HEK293 (cell line): ENCODE data around the gene TAF11.
"Not testable (repeated sequence)": the region's sequence is repeated elsewhere in the genome, so short reads cannot be mapped to it uniquely, and the experiment has no call there.

Experiments
- CTCF ChIA-PET: fragments of 350-600 bp; formaldehyde crosslinking; extraction: SDS; loops from one replicate; lab custom pipeline; 2021; ENCODE audit warnings: antibody characterized with exemption; lab: Yijun Ruan, JAX
- POLR2A ChIA-PET: fragments of 300-600 bp; formaldehyde crosslinking; extraction: SDS; loops from one replicate; lab custom pipeline; 2020; ENCODE audit warnings: antibody characterized with exemption, inconsistent platforms; lab: Yijun Ruan, JAX
- H3K27ac ChIP-seq: fragments of 200-500 bp; sonication (Bioruptor generic); 2 replicates; pipeline ENCODE4 v1.5.1; 2014; ENCODE audit warnings: low read depth, low read length, control low read depth, inconsistent platforms; ENCODE audit errors: extremely low read depth
- H3K36me3 ChIP-seq, 2 experiments: fragments of 200-500 bp in 1 of 2; sonication (Bioruptor generic) in 1 of 2; 1 replicate in 1 of 2; 2 replicates in 1 of 2; pipeline ENCODE4 v1.5.1; 2014 to 2017; ENCODE audit warnings: inconsistent platforms in 2 of 2, low read length in 2 of 2; ENCODE audit not compliant: control insufficient read depth in 2 of 2, insufficient read depth in 1 of 2
- H3K4me1 ChIP-seq: fragments of 200-500 bp; sonication (Bioruptor generic); 2 replicates; pipeline ENCODE4 v1.5.1; 2014; ENCODE audit warnings: mild to moderate bottlenecking, low read length, inconsistent platforms; ENCODE audit not compliant: control insufficient read depth, insufficient read depth
- H3K4me3 ChIP-seq: 2 replicates; pipeline ENCODE4 v1.5.1; 2011; ENCODE audit warnings: low read depth, mild to moderate bottlenecking, control low read depth, low read length, moderate library complexity
- H3K9me3 ChIP-seq: fragments of 200-500 bp; sonication (Bioruptor generic); 2 replicates; pipeline ENCODE4 v1.5.1; 2014; ENCODE audit warnings: low read depth, low read length, inconsistent platforms; ENCODE audit not compliant: control insufficient read depth, insufficient read depth
- ATF2 ChIP-seq: fragments of 450-650 bp; formaldehyde crosslinking; IDR thresholded peaks from 2 replicates; pipeline ENCODE4 v1.5.1; 2016; ENCODE audit warnings: missing biosample characterization, missing genetic modification characterization, low read depth
- BCL11A ChIP-seq: fragments of 450-650 bp; formaldehyde crosslinking; IDR thresholded peaks from 2 replicates; pipeline ENCODE4 v1.5.1; 2016; ENCODE audit warnings: low read depth, missing biosample characterization, missing genetic modification characterization
- BCL6B ChIP-seq: fragments of 450-650 bp; formaldehyde crosslinking; IDR thresholded peaks from 2 replicates; pipeline ENCODE4 v1.5.1; 2017; ENCODE audit warnings: missing biosample characterization, missing genetic modification characterization
- FEZF1 ChIP-seq: fragments of 450-650 bp; formaldehyde crosslinking; IDR thresholded peaks from 2 replicates; pipeline ENCODE4 v1.5.1; 2016; ENCODE audit warnings: missing biosample characterization, missing genetic modification characterization
- GLI4 ChIP-seq: fragments of 450-650 bp; formaldehyde crosslinking; IDR thresholded peaks from 2 replicates; pipeline ENCODE4 v1.5.1; 2016; ENCODE audit warnings: missing biosample characterization, missing genetic modification characterization
- KLF1 ChIP-seq: fragments of 450-650 bp; formaldehyde crosslinking; IDR thresholded peaks from 2 replicates; pipeline ENCODE4 v1.5.1; 2016; ENCODE audit warnings: missing biosample characterization, missing genetic modification characterization
- KLF16 ChIP-seq: fragments of 450-650 bp; formaldehyde crosslinking; IDR thresholded peaks from 2 replicates; pipeline ENCODE4 v1.5.1; 2017; ENCODE audit warnings: missing biosample characterization, missing genetic modification characterization
- WT1 ChIP-seq: fragments of 450-650 bp; formaldehyde crosslinking; IDR thresholded peaks from 2 replicates; pipeline ENCODE4 v1.5.1; 2016; ENCODE audit warnings: missing biosample characterization, missing genetic modification characterization
- ZNF132 ChIP-seq: fragments of 450-650 bp; formaldehyde crosslinking; IDR thresholded peaks from 2 replicates; pipeline ENCODE4 v1.5.1; 2017; ENCODE audit warnings: missing biosample characterization, missing genetic modification characterization, borderline replicate concordance
- ZNF155 ChIP-seq: fragments of 450-650 bp; formaldehyde crosslinking; IDR thresholded peaks from 2 replicates; pipeline ENCODE4 v1.5.1; 2016; ENCODE audit warnings: missing biosample characterization, missing genetic modification characterization
- ZNF223 ChIP-seq: fragments of 450-650 bp; formaldehyde crosslinking; IDR thresholded peaks from 2 replicates; pipeline ENCODE4 v1.5.1; 2016; ENCODE audit warnings: missing biosample characterization, missing genetic modification characterization
- ZNF274 ChIP-seq, 2 experiments: fragments of 200-500 bp in 1 of 2; fragments of 450-650 bp in 1 of 2; sonication (Bioruptor generic) in 1 of 2; formaldehyde crosslinking in 1 of 2; IDR thresholded peaks; 2 replicates each; pipeline versions ENCODE4 v1.5.1 to v1.6.1; 2014 to 2016; ENCODE audit warnings: borderline replicate concordance in 1 of 2, inconsistent platforms in 1 of 2, low read length in 1 of 2, missing biosample characterization in 1 of 2, missing genetic modification characterization in 1 of 2
- ZNF341 ChIP-seq: fragments of 450-650 bp; formaldehyde crosslinking; IDR thresholded peaks from 2 replicates; pipeline ENCODE4; 2016; ENCODE audit warnings: low read depth, missing biosample characterization, missing genetic modification characterization
- ZNF416 ChIP-seq: fragments of 450-650 bp; formaldehyde crosslinking; IDR thresholded peaks from 2 replicates; pipeline ENCODE4 v1.5.1; 2016; ENCODE audit warnings: missing biosample characterization, missing genetic modification characterization
- ZNF426 ChIP-seq: fragments of 450-650 bp; formaldehyde crosslinking; IDR thresholded peaks from 2 replicates; pipeline ENCODE4 v1.5.1; 2017; ENCODE audit warnings: missing biosample characterization, missing genetic modification characterization, mild to moderate bottlenecking, inconsistent platforms, moderate library complexity
- ZNF658 ChIP-seq: fragments of 450-650 bp; formaldehyde crosslinking; IDR thresholded peaks from 2 replicates; pipeline ENCODE4; 2016; ENCODE audit warnings: missing biosample characterization, missing genetic modification characterization
- ZNF701 ChIP-seq: fragments of 450-650 bp; formaldehyde crosslinking; IDR thresholded peaks from 2 replicates; pipeline ENCODE4 v1.5.1; 2016; ENCODE audit warnings: missing biosample characterization, missing genetic modification characterization
- TF ChIP-seq, protein P1 (sequence below): fragments of 450-650 bp; formaldehyde crosslinking; IDR thresholded peaks from 2 replicates; pipeline ENCODE4 v1.5.1; 2017; ENCODE audit warnings: missing biosample characterization, missing genetic modification characterization
- TF ChIP-seq, protein P2 (sequence below): fragments of 450-650 bp; formaldehyde crosslinking; IDR thresholded peaks from 2 replicates; pipeline ENCODE4 v1.5.1; 2016; ENCODE audit warnings: missing biosample characterization, missing genetic modification characterization
- TF ChIP-seq, protein P3 (sequence below): fragments of 450-650 bp; formaldehyde crosslinking; IDR thresholded peaks from 2 replicates; pipeline ENCODE4 v1.5.1; 2016; ENCODE audit warnings: missing biosample characterization, missing genetic modification characterization

The TAF11 gene

GRCh38 chr6:34888514-34888856, 643 bp upstream of the TAF11 start:
- H3K4me1 ChIP-seq: peaks cover 2% of the 10 kb centered on the region; the same call in 1 of the 2 replicates
- TF ChIP-seq ZNF701 (tag by site-specific recombination) (no peak), FEZF1 (tag by site-specific recombination) (no peak), ZNF341 (no peak), KLF1 (tag by site-specific recombination) (no peak), ZNF155 (tag by site-specific recombination) (no peak), GLI4 (no peak), BCL11A (no peak), ATF2 (tag by site-specific recombination) (no peak), WT1 (no peak), ZNF416 (no peak), ZNF658 (no peak)
- TF ChIP-seq, protein P1, sequence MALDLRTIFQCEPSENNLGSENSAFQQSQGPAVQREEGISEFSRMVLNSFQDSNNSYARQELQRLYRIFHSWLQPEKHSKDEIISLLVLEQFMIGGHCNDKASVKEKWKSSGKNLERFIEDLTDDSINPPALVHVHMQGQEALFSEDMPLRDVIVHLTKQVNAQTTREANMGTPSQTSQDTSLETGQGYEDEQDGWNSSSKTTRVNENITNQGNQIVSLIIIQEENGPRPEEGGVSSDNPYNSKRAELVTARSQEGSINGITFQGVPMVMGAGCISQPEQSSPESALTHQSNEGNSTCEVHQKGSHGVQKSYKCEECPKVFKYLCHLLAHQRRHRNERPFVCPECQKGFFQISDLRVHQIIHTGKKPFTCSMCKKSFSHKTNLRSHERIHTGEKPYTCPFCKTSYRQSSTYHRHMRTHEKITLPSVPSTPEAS (tag by site-specific recombination): no peak
- TF ChIP-seq, protein P2, sequence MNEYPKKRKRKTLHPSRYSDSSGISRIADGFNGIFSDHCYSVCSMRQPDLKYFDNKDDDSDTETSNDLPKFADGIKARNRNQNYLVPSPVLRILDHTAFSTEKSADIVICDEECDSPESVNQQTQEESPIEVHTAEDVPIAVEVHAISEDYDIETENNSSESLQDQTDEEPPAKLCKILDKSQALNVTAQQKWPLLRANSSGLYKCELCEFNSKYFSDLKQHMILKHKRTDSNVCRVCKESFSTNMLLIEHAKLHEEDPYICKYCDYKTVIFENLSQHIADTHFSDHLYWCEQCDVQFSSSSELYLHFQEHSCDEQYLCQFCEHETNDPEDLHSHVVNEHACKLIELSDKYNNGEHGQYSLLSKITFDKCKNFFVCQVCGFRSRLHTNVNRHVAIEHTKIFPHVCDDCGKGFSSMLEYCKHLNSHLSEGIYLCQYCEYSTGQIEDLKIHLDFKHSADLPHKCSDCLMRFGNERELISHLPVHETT (tag by site-specific recombination): no peak
- CTCF ChIA-PET: interaction anchor here (0.6 to 1.9 kb wide), 9 partner anchors 8 to 328 kb away, joined by 3 to 6 read pairs (median 3); partner anchors contain the start of gene BLTP3A
- POLR2A ChIA-PET: interaction anchor here (0.7 to 2.9 kb wide), 16 partner anchors 9 to 371 kb away, joined by 3 to 25 read pairs (median 6); partner anchors contain the start of genes BLTP3A, ILRUN, SNRPC and ZNF76
- H3K27ac ChIP-seq: peak overlapping the region; percentile 78
- H3K9me3 ChIP-seq: no peaks in the 10 kb centered on the region
- peak overlapping the region; percentile 73 for H3K4me3 ChIP-seq
- peaks cover 6 to 12% of the 10 kb centered on the region in 2 experiments; a peak in 2 of 3 replicates for H3K36me3 ChIP-seq

- POLR2A ChIA-PET, H3K9me3 ChIP-seq, H3K4me3 ChIP-seq, H3K27ac ChIP-seq, H3K4me1 ChIP-seq: not testable (repeated sequence)
- H3K36me3 ChIP-seq: peaks cover 16 to 22% of the 10 kb centered on the region in 2 experiments; a peak in 2 of 3 replicates
- CTCF ChIA-PET: interaction anchor here (0.7 to 1.5 kb wide), 4 partner anchors 17 to 305 kb away, joined by 3 to 5 read pairs (median 3); no protein-coding TSS in a partner anchor
Observed at GRCh38 chr6:34885837-34886236, 2.0 kb downstream of the TAF11 start.

GRCh38 chr6:34884996-34885395, 2.8 kb downstream of the TAF11 start:
- Histone ChIP-seq H3K4me3 (no peak overlapping the region), H3K27ac (no peak overlapping the region), H3K9me3 (no peaks in the 10 kb centered on the region), H3K36me3 (peaks cover 24 to 30% of the 10 kb centered on the region in 2 experiments), H3K4me1 (no peaks in the 10 kb centered on the region)
- POLR2A ChIA-PET: no interaction called here
- CTCF ChIA-PET: interaction anchor here (1.0 kb wide), 1 partner anchor 128 kb away, joined by 3 read pairs; no protein-coding TSS in a partner anchor
- TF ChIP-seq, protein P3, sequence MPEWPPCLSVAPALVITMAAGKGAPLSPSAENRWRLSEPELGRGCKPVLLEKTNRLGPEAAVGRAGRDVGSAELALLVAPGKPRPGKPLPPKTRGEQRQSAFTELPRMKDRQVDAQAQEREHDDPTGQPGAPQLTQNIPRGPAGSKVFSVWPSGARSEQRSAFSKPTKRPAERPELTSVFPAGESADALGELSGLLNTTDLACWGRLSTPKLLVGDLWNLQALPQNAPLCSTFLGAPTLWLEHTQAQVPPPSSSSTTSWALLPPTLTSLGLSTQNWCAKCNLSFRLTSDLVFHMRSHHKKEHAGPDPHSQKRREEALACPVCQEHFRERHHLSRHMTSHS (tag by site-specific recombination): no peak
- TF ChIP-seq ZNF274 (IDR thresholded peaks at IDR 0.05; ENCODE audit: low read length) (no peak), ZNF274 (tag by site-specific recombination; IDR thresholded peaks at IDR 0.05; ENCODE audit: borderline replicate concordance) (no peak), BCL6B (tag by site-specific recombination) (no peak), ZNF426 (no peak), ZNF132 (tag by site-specific recombination) (no peak), KLF16 (tag by site-specific recombination) (no peak), ZNF223 (tag by site-specific recombination) (no peak)
